Measurements from ENCODE around the gene DNAAF9. TPM values are rescaled to one million over a fixed set of nuclear protein-coding genes. Genes with fewer than 3 reads are reported as not detected.
A peak's percentile ranks its signal among the peaks of the same experiment; 100 is the strongest.

Gene DNAAF9
- total and polyA plus RNA-seq, 2 donors (not counting 1 experiment from before 2014, with no cell fraction given): 2.6 to 7.7 TPM

GRCh38 chr20:3406481-3407039 is 909 bp downstream of the DNAAF9 start:
- Histone ChIP-seq H4K20me1 (ENCODE audit: control insufficient read depth, insufficient read depth, low read length, poor library complexity, severe bottlenecking) (no peaks in the 10 kb centered on the region), H3K9me3 (ENCODE audit: control extremely low read depth in 1 of 3, control insufficient read depth in 2 of 3, insufficient read depth in 1 of 3, low read length in 2 of 3) (no peaks in the 10 kb centered on the region), H3K79me2 (ENCODE audit: control insufficient read depth, insufficient read depth, low read length) (no peaks in the 10 kb centered on the region), H3K4me3 (ENCODE audit: control extremely low read depth in 1 of 5, extremely low read depth in 1 of 5, insufficient read depth in 1 of 5, low read depth in 2 of 5, low read length in 4 of 5) (peak overlapping the region; percentile 63 to 96 (median 84)), H2AFZ (ENCODE audit: insufficient read depth, low read depth, low read length, poor library complexity, severe bottlenecking) (peak overlapping the region; percentile 77), H3K36me3 (replicated peaks in 1 of 2; ENCODE audit: control extremely low read depth in 1 of 2, control insufficient read depth in 1 of 2, extremely low read depth in 1 of 2, insufficient read depth in 2 of 2, low read length in 1 of 2) (no peaks in the 10 kb centered on the region), H3K27me3 (replicated peaks in 1 of 4; ENCODE audit: control extremely low read depth in 1 of 4, control insufficient read depth in 3 of 4, insufficient read depth in 4 of 4, low read length in 3 of 4) (no peaks in the 10 kb centered on the region), H3K4me2 (replicated peaks; ENCODE audit: low read depth, low read length, poor library complexity, severe bottlenecking) (peak overlapping the region; percentile 94), H3K9ac (ENCODE audit: low read length) (peak overlapping the region; percentile 80), H3K27ac (ENCODE audit: low read length in 2 of 2) (peak overlapping the region in 1 of 2 donors; percentile 4), H3K4me1 (ENCODE audit: control insufficient read depth in 2 of 2, insufficient read depth in 2 of 2, low read length in 2 of 2) (peaks cover 13 to 19% of the 10 kb centered on the region in 2 donors)
- Mint-ChIP-seq H3K4me1 (peaks cover 28% of the 10 kb centered on the region), H3K4me3 (peak overlapping the region; percentile 99), H3K27me3 (no peaks in the 10 kb centered on the region), H3K9me3 (ENCODE audit: insufficient read depth) (no peaks in the 10 kb centered on the region), H3K27ac (peak overlapping the region; percentile 87)
- TF ChIP-seq CTCF (IDR thresholded peaks at IDR 0.05): no peak
- no peak for TF ChIP-seq EZH2 (IDR thresholded peaks at IDR 0.05; ENCODE audit: borderline replicate concordance, insufficient read depth, low read depth, low read length, poor library complexity, severe bottlenecking)
- ATAC-seq (ENCODE audit: low read depth): no peak
- DNase-seq: no peak
- intact Hi-C loops (cut with micrococcal nuclease): no loop called here
- ChIA-PET CTCF (no interaction called here), POLR2A (no interaction called here)
- WGBS (ENCODE audit: insufficient coverage): 10% methylated on average over 17 of the region's 27 CpGs

GRCh38 chr20:3405696-3406358 is 1.6 kb downstream of the DNAAF9 start:
- Histone ChIP-seq H3K9me3 (ENCODE audit: control extremely low read depth in 1 of 3, control insufficient read depth in 2 of 3, insufficient read depth in 1 of 3, low read length in 2 of 3) (no peaks in the 10 kb centered on the region), H3K9ac (ENCODE audit: low read length) (no peak overlapping the region), H3K27ac (ENCODE audit: low read length in 2 of 2) (no peak overlapping the region), H3K36me3 (replicated peaks in 1 of 2; ENCODE audit: control extremely low read depth in 1 of 2, control insufficient read depth in 1 of 2, extremely low read depth in 1 of 2, insufficient read depth in 2 of 2, low read length in 1 of 2) (no peaks in the 10 kb centered on the region), H3K4me2 (replicated peaks; ENCODE audit: low read depth, low read length, poor library complexity, severe bottlenecking) (no peak overlapping the region), H2AFZ (ENCODE audit: insufficient read depth, low read depth, low read length, poor library complexity, severe bottlenecking) (peak overlapping the region; percentile 77), H3K4me1 (ENCODE audit: control insufficient read depth in 2 of 2, insufficient read depth in 2 of 2, low read length in 2 of 2) (peaks cover 13 to 19% of the 10 kb centered on the region in 2 donors), H4K20me1 (ENCODE audit: control insufficient read depth, insufficient read depth, low read length, poor library complexity, severe bottlenecking) (no peaks in the 10 kb centered on the region), H3K27me3 (replicated peaks in 1 of 4; ENCODE audit: control extremely low read depth in 1 of 4, control insufficient read depth in 3 of 4, insufficient read depth in 4 of 4, low read length in 3 of 4) (no peaks in the 10 kb centered on the region), H3K4me3 (ENCODE audit: control extremely low read depth in 1 of 5, extremely low read depth in 1 of 5, insufficient read depth in 1 of 5, low read depth in 2 of 5, low read length in 4 of 5) (peak overlapping the region in 1 of 5 experiments; percentile 80), H3K79me2 (ENCODE audit: control insufficient read depth, insufficient read depth, low read length) (no peaks in the 10 kb centered on the region)
- H3K4me3 Mint-ChIP-seq: peak overlapping the region; percentile 99
- H3K9me3 Mint-ChIP-seq (ENCODE audit: insufficient read depth): no peaks in the 10 kb centered on the region
- CTCF ChIA-PET: no interaction called here
- intact Hi-C loops (cut with micrococcal nuclease): no loop called here
- WGBS (ENCODE audit: insufficient coverage): 80% methylated on average over 1 of the region's 3 CpGs
- DNase-seq (no peak), ATAC-seq (ENCODE audit: low read depth) (no peak)
- peaks cover 28% of the 10 kb centered on the region for H3K4me1 Mint-ChIP-seq
- H3K27me3 Mint-ChIP-seq: no peaks in the 10 kb centered on the region
- POLR2A ChIA-PET: no interaction called here
- H3K27ac Mint-ChIP-seq: no peak overlapping the region
- TF ChIP-seq CTCF (IDR thresholded peaks at IDR 0.05): no peak
- TF ChIP-seq EZH2 (IDR thresholded peaks at IDR 0.05; ENCODE audit: borderline replicate concordance, insufficient read depth, low read depth, low read length, poor library complexity, severe bottlenecking): no peak

Measured in B cell (primary cell).